Right renal pelvis (tissue), 4 donors: ENCODE measurements around the gene PRPF6. TPM values are rescaled to one million over a fixed set of nuclear protein-coding genes. Genes with fewer than 3 reads are reported as not detected.
"Not testable (repeated sequence)": the region's sequence is repeated elsewhere in the genome, so short reads cannot be mapped to it uniquely, and the experiment has no call there.

ENCODE experiments used
- DNase-seq, 4 donors: peaks; one replicate each; pipeline ENCODE4 v3.0.0-alpha.2; 2013; ENCODE audit warnings: low read depth in 4 of 4, low spot score in 3 of 4, missing footprints in 1 of 4
- polyA plus RNA-seq, 4 donors: library from polyadenylated mRNA; unstranded; fragments of 120-200 nt; gene quantifications; one replicate each; pipeline ENCODE4 v1.2.1, GENCODE V29; 2013; ENCODE audit not compliant: insufficient read length in 4 of 4

PRPF6 gene
- polyA plus RNA-seq, 4 donors: 81.8 to 92.3 (median 84.5) TPM

DNA sequence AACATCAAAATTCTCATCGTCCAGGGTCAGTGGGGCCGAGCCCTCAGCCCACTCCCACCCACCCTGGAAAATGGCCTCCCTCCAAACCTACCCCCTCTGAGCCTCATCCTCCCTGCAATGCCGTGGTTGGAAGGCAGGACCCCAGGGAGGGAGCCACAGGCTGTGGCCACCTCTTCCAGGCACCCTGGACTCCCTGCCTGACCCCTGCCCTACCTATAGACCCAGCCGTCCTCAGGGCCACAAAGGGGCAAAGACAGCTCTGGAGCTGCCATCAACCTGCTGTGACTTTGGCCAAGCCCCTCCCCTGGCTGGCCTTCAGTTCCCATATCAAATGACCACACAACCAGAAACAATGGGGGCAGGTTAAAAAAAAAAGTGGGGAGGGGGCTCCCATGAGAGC lies 22.5 kb upstream of the PRPF6 start:
- DNase-seq: no peak

GRCh38 chr20:63958964-63959698 lies 21.8 kb upstream of the PRPF6 start:
- no peak for DNase-seq

DNA sequence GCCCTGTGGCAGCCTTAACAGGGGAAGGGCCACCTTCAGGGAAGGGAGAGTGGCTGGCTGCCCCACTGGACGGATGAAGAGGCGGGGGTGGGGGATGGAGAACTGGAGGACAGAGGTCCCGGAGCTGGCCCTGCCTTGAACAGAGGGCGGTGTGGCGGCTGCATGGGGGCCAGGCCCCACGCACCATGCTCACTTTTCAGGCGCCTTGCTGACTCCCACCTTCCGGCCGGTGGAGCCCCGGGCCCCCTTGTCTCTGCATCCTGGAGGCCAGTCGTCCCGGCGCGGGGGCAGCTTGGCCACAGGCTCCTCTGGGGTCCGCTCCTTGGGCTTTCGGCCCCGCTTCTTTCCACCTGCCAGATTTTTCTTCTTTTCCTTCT lies 21.2 kb upstream of the PRPF6 start:
- no peak for DNase-seq

GRCh38 chr20:63960654-63961621 lies 20.0 kb upstream of the PRPF6 start:
- not testable (repeated sequence) for DNase-seq

DNA sequence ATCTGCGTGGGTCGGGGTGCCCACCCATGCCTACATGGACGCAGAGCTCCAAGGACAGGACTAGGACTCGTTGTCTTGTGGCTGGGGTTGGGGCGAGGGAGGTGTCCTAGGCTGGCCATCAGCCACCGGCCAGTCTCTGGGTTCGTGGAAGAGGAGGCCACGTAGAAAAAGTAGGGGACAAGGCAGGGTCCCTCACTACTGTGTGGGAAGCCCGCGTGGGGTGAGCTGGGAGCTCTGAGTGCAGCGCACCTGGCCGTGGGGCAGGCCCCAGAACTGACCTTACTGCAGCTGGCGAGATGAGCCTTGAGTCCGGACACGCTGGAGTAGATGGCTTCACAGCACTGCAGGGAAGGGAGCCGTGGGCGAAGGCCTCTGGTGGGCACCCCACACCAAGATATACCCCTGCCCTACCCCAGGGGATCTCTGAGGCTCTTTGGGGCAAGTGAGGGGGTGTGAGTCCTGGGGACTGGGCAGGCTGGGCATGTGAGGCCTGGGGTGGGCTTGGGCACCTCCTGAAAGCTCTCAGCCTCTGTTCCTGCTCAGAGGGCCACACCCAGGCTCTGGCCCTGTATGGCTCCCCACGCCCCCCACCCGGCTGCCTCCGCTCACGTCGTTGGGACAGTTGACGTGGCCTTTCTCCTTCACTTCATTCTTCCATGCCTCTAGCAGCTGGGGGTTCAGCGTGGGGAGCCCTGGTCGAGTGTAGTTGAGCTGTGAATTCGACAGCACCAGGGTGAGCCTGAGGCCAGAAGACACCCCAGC lies 19.1 kb upstream of the PRPF6 start:
- no peak for DNase-seq

DNA sequence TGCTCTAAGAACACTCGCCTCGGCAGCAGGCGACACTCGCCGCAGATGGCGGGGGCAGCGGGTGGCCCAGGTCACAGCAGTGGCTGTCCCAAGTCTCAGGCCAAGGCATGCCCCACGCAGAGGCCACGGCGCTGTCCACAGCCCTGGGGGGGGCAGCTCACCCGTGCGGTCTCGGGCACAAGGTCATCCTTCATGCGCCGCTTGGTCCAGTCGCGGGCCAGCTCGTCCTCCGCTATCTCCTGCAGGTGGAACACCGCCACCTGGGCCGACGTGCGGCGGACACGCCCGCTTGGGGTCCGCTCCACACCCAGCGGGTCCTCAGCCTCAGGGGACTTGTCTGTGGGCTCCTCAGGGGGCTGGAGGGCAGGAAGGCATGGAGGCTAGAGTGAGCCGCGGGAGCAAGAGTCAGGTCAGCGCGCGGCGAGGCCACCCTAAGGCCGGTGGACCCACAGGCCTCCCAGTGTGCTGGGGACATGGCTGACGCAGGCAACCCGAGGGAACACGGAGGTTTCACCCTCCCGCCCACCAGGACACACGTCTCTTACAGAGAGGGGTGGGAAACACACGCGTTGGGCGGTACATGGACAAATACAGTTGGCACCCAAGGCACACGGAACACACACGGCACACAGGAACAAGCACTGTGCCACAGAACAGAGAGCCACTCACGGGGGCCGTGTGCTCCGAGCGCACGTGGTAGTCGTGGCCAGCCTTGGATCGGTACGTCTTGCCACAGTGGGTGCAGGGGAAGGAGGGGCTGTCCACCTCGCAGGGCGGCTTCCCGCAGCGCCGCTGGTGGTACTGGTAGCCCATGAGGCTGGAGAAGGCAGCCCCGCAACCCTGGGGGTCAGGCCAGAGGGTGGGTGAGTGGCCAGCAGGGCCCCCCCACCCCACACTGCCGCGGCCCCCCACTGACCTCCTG lies 18.2 kb upstream of the PRPF6 start:
- no peak for DNase-seq

- DNase-seq: no peak
Observed at GRCh38 chr20:63963348-63963741, 17.6 kb upstream of the PRPF6 start.

DNA sequence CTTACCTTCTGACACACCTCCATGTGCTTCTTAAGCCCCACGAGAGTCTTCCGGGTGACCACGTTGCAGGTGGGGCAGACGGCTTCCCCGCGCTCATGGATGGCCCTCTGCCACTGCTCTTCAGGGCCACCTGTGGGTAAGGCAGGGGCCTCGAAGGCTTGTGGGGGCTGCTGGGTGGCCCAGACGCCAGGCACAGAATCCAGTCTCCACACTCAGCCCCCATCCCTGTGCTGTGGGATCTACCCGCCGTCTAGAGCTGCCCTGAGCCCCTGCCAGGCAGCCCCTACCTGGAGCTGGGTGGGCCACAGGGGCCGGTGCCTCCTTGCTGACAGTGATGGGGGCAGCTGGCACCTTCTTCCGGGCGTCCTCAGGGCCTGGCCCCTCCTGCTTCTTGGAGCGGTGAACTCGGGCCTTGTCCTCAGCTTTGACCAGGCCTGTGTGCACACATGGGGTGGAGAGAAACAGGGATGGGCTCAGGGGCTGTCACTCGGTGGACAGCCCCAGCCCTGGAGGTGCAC lies 17.1 kb upstream of the PRPF6 start:
- DNase-seq: no peak

DNA sequence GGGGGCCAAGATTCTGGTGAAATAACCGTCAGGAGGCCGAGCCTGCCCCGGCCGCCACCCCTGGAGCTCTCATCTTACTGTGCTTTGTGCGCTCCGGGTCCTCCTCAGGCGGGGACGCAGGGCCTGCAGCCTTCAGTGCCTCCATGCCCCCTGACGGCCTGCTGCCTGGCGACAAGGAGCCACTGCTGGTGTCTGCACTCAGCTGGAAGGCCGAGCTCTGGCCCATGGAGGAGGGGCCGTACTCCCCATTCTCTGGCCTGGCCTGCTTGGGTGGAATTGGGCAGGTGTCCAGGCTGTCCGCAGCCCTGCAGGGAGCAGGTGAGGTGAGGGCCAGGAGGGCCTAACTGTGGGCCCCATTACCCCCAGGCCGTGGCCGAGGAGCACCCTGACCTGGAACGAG lies 16.5 kb upstream of the PRPF6 start:
- no peak for DNase-seq

DNA sequence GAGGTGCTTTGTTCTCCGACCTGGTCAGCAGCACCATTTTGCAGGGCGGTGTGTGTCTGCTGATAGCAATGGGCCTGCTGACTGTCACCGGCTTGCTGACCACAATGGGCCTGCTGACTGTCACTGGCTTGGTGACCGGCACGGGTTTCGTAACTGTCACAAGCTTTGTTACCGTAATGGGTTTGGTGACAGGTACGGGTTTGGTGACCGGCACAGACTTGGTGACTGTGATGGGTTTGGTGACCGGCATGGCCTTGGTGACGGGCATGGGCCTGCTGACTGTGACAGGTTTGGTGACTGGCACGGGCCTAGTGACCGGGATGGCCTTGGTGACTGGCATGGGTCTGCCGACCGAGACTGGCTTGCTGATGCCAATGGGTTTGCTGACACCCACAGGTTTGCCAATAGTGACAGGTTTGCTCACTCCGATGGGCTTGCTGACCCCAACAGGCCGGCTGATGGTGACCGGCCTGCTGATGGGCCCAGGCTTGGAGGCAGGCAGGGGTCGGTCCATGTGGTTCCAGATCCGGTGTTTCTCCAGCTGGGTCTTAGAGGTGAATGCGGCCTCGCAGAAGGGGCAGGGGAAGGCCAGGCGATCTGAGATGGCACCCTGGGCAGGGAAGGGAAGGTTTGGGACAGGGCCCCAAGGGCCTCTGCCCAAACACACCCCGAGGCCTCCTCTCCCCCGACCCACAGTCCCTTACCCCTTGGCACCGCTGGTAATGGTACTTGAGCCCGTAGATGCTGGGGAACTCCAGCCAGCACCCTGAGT lies 14.6 kb upstream of the PRPF6 start:
- no peak for DNase-seq

GRCh38 chr20:63966944-63967322 lies 14.0 kb upstream of the PRPF6 start:
- no peak for DNase-seq

DNA sequence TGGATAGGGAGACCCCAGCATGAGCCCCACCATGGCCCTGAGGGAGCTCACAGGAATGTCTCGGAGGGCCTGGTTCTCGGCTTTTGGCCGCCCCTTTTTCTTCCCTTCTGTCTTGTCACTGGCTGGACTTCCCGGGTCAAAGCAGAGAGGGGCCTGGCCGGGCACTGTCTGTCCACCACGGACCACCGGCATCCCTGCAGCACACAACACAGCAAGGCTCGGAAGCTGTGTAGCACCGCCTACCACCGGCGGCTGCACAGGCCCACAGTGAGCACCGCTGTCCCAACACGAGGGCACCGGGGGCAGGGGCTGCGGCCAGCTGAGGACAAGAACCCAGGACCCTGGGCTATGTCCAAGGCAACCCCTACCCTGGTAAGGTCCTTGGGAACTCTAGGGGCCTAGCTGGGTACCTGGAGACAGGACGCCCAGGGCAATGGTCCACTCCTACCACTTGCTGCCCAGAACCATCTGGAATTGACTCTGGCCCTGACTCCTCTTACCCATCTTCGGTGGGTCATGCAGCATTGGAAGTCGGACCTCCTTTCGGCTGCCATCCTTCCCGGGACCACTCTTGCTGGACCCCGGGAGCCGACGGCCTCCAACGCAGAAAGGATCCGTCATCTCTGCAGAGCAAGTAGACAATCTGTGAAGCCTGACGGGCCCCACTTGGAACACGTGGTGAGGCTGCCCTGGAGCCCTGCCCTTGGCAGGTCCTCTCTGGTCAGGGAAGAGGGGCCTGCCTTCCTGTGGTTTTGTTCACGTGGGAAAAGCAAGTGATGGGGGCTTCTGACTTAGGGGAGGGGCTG lies 13.4 kb upstream of the PRPF6 start:
- DNase-seq: no peak

- no peak for DNase-seq
Observed at GRCh38 chr20:63968136-63968927, 12.6 kb upstream of the PRPF6 start.

GRCh38 chr20:63968928-63969760 lies 11.8 kb upstream of the PRPF6 start:
- DNase-seq: no peak

DNA sequence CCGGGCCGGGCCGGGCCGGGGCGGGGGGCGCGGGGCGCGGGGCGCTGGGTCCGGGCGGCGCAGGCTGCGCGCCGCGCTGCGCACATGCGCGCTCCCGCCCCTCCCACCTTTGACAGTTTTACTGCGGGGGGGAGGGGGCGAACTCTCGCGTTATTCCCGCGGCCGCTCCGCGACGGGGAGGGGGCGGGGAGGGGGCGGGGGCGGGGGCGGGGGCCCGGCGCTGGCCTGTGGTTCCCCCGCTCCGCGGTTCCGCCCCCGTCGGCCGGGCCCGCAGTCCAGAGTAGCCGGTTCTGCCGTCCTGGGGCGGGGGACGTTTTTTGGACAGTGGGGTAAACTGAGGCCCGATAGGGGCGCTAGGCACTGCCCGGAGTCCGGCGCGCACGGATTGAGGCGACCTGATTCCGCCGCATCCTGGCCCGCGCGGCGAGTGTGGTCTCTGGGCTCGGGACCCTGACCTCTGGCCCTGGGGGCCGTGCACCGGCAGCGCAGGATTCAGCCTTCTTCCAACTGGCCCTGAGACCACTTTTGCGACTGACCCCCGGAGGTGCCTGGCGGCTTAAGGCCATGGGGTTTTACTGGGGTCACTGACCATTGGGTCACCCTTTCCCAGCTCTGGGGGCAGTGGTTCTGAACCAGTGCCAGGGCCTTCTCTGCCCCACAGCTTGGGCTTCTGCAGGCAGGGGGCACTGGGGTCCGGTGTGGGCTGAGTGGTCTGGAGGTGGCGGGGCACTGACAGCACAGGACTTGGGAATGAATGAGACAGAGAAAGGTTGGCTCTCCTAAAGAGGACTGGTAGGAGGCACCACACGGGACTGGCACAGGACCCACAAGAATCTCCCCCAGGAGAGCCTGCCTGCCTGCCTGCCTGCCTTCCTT lies 10.9 kb upstream of the PRPF6 start, which contains the start of gene ZNF512B:
ZNF512B (minus strand) TSS at position 93 of the 876 bp plus-strand sequence. CDS start 1,980 bp downstream, outside the sequence.
- DNase-seq: no peak
